SJSA1 (cell line): Measurements from ENCODE around the gene RAB1B. TPM values are rescaled to one million over a fixed set of nuclear protein-coding genes. Genes with fewer than 3 reads are reported as not detected.
A peak's percentile ranks its signal among the peaks of the same experiment; 100 is the strongest.
"Not testable (repeated sequence)": the region's sequence is repeated elsewhere in the genome, so short reads cannot be mapped to it uniquely, and the experiment has no call there.

Experiments used
- DNase-seq, 2 experiments: peaks; one replicate each; pipeline ENCODE4 v3.0.0-alpha.2; 2015 to 2020; ENCODE audit warnings: low spot score in 2 of 2, low read depth in 1 of 2
- H3K27ac ChIP-seq: fragments of 250-450 bp; sonication (Bioruptor Pico); 2 replicates; pipeline ENCODE4 v1.5.1; 2020; ENCODE audit warnings: mild to moderate bottlenecking, moderate library complexity
- H3K27me3 ChIP-seq: fragments of 250-450 bp; sonication (Bioruptor Pico); replicated peaks from 2 replicates; pipeline ENCODE4 v1.5.1; 2020; ENCODE audit warnings: mild to moderate bottlenecking, moderate library complexity
- H3K36me3 ChIP-seq: fragments of 250-450 bp; sonication (Bioruptor Pico); 2 replicates; pipeline ENCODE4 v1.5.1; 2020; ENCODE audit warnings: mild to moderate bottlenecking
- H3K4me1 ChIP-seq: fragments of 250-450 bp; sonication (Bioruptor Pico); replicated peaks from 2 replicates; pipeline ENCODE4 v1.6.1; 2021; ENCODE audit warnings: mild to moderate bottlenecking
- H3K4me3 ChIP-seq: fragments of 250-450 bp; sonication (Bioruptor Pico); 2 replicates; pipeline ENCODE4 v1.5.1; 2020; ENCODE audit warnings: mild to moderate bottlenecking
- H3K9me3 ChIP-seq: fragments of 250-450 bp; sonication (Bioruptor Pico); replicated peaks from 2 replicates; pipeline ENCODE4 v1.5.1; 2020; ENCODE audit warnings: mild to moderate bottlenecking
- total RNA-seq: library from RNA; depleted of rRNA; stranded (reverse); fragments of >200 nt; shearing (Covaris generic); gene quantifications from 2 replicates; pipeline ENCODE4 v1.2.3, GENCODE V29; 2014

RAB1B gene
- total RNA-seq, 1 experiment from 2014 or later, result 334 TPM

DNA sequence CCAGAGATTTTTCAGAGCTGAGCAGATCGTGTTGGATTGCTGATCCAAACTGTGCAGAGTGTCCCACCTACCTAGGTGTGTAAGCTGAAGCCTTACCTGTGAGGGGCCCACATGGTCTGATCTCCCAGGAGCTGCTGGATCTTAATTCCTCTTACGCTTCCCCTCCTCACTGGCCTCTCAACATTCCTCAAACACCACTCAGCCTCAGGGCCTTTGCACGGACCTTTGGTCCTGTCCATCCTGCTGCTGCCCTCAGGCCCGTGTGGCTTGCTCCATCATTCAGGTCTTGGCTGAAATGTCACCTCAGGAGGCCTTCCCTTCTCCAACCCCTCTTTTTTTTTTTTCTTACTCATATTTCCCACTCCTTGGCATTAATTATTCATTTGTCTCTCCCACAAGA is 21.1 kb upstream of the RAB1B start:
- DNase-seq, result no peak
- Histone ChIP-seq H3K36me3 (peaks cover 60% of the 10 kb centered on the region), H3K4me3 (no peak overlapping the region), H3K27ac (no peak overlapping the region), H3K4me1 (no peaks in the 10 kb centered on the region), H3K9me3 (no peaks in the 10 kb centered on the region), H3K27me3 (no peaks in the 10 kb centered on the region)

DNA sequence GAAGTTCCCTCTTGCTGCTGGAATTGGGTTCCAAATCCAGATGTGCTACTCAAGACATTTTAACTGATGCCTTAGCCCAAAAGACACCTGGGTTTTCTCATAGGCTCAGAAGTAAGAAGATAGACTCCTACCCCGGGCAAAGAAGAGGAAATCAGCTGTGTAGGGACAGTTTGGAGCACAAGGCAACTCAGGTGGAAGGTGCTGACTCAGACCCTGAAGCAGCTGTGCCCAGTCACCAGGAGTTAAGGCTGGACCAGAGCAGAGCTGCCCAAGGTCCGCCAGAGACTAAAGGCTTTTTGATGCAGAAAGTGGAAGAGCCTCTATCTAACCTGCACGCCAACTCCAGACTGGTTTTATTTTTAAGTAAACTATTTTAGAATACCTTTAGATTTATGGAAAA is 20.6 kb upstream of the RAB1B start:
- Histone ChIP-seq H3K4me3 (no peak overlapping the region), H3K27ac (no peak overlapping the region), H3K27me3 (no peaks in the 10 kb centered on the region), H3K9me3 (no peaks in the 10 kb centered on the region), H3K4me1 (no peaks in the 10 kb centered on the region), H3K36me3 (peaks cover 54% of the 10 kb centered on the region)
- DNase-seq, result no peak

DNA sequence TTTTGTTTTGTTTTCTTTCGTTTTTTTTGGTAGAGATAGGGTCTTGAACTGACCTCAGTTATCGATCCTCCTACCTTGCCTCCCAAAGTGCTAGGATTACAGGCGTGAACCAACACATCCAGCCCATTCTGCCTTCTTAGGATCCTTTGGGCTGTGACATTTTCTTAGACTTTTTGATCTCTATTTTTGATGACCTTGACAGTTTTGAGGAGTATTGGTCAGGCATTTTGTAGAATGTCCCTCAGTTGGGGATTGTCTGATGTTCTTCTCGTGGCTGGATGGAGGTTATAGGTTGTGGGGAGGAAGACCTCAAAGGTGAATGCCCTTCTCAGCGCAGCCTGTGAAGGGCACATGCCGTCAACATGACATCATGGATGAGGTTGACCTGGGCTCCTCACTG is 19.5 kb upstream of the RAB1B start:
- Histone ChIP-seq H3K36me3 (peaks cover 45% of the 10 kb centered on the region), H3K27me3 (no peaks in the 10 kb centered on the region), H3K27ac (no peak overlapping the region), H3K4me1 (no peaks in the 10 kb centered on the region), H3K9me3 (no peaks in the 10 kb centered on the region), H3K4me3 (no peak overlapping the region)
- DNase-seq, result no peak

DNA sequence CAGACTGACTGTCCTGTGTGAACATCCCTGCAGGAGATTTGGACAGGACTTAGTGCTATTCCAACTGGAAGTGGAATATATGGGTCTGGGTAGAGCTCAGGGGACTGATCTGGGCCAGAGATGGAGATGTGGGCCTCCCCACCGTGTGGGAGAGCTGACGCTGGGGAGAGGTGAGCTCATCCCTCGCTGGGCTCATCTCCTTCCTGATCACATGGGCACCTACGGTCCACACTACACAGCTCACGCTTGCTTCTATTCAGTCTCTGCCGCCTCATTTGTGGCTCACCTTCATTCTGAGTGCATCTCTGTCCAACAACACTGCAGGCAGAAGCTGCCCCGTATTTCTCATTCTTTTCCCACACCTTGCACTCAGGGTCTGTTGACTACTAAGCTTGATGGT is 16.6 kb upstream of the RAB1B start:
- H3K27ac ChIP-seq, result no peak overlapping the region
- no peak overlapping the region for H3K4me3 ChIP-seq
- no peaks in the 10 kb centered on the region for H3K27me3 ChIP-seq
- H3K4me1 ChIP-seq, result peaks cover 3% of the 10 kb centered on the region
- no peaks in the 10 kb centered on the region for H3K9me3 ChIP-seq
- no peak for DNase-seq
- H3K36me3 ChIP-seq, result peaks cover 29% of the 10 kb centered on the region

DNA sequence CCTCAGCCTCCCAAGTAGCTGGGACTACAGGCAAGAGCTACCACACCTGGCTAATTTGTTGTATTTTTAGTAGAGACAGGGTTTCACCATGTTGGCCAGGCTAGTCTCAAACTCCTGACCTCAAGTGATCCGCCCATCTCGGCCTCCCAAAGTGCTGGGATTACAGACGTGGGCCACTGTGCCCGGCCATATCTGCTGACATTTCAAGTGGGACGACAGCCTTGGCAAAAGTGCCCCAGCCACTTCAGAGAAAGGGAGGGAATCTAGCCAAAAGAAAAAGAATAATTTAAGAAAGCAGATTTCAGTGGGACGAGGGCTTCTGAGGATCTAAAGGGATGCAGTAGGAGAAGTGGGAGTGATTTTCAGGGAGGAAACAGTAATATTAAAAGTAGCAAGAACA is 15.4 kb upstream of the RAB1B start:
- not testable (repeated sequence) for H3K27ac ChIP-seq, H3K9me3 ChIP-seq, H3K4me3 ChIP-seq, H3K4me1 ChIP-seq, DNase-seq, H3K27me3 ChIP-seq
- H3K36me3 ChIP-seq, result peaks cover 31% of the 10 kb centered on the region

DNA sequence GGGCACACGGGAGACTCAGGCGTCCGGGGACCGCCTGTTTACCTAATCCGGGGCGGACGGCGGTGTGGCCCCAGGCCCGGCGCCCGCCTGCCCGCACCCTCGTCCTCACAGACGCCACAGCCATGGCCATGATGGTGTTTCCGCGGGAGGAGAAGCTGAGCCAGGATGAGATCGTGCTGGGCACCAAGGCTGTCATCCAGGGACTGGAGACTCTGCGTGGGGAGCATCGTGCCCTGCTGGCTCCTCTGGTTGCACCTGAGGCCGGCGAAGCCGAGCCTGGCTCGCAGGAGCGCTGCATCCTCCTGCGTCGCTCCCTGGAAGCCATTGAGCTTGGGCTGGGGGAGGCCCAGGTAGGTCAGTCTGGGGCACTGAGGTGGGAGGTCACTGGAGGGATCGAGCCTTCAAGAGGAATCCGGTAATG is 10.0 kb upstream of the RAB1B start:
- no peaks in the 10 kb centered on the region for H3K27me3 ChIP-seq
- H3K9me3 ChIP-seq, result 0 out of 2 replicates have a peak, but pooled peaks cover 5% of the 10 kb centered on the region
- no peak overlapping the region for H3K27ac ChIP-seq
- H3K4me1 ChIP-seq, result peaks cover 16% of the 10 kb centered on the region
- H3K4me3 ChIP-seq, result peak overlapping the region; percentile 95
- peaks cover 58% of the 10 kb centered on the region for H3K36me3 ChIP-seq
- DNase-seq, result no peak

DNA sequence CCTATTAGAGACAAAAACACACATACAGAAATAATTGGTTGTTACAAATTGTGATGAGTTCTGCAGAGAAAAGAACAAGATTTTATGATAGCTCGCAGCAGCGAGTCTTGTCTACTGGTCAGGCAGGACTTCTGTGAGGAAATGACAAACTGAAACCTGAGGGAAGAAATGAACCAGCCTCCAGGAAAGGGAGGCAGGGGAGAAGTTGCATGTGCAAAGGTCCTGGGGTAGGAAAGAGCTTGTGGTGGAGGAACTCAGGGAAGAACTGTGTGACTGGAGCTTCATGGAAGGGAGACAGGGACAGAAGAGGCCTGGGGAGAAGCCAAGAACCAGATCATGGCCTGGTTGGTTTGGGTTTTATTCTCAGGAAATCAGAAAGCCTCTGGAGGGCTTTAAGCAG is 9.2 kb upstream of the RAB1B start:
- DNase-seq, result no peak
- H3K9me3 ChIP-seq, result 0 out of 2 replicates have a peak, but pooled peaks cover 5% of the 10 kb centered on the region
- peaks cover 16% of the 10 kb centered on the region for H3K4me1 ChIP-seq
- no peaks in the 10 kb centered on the region for H3K27me3 ChIP-seq
- H3K36me3 ChIP-seq, result peaks cover 66% of the 10 kb centered on the region
- H3K27ac ChIP-seq, result no peak overlapping the region
- no peak overlapping the region for H3K4me3 ChIP-seq

DNA sequence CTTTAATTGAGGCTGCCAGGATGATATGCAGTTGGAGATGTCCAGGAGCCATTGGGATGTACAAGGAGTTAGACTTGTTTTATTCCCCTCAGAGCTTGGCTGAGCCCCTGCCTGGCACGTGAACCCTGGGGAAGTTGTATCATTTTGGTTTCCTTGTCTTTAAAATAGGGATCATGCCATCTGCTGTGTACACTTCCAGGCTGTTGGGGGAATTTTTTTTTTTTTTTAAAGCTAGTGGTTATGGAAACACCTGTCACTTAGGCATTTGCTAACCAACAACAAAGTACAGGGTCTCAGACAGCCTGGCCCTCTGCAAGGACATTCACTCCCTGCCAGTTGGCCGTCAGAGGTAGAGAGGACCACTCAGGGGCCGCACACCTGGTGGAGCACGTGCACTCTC is 8.5 kb upstream of the RAB1B start:
- H3K27me3 ChIP-seq, result no peaks in the 10 kb centered on the region
- peaks cover 73% of the 10 kb centered on the region for H3K36me3 ChIP-seq
- peaks cover 16% of the 10 kb centered on the region for H3K4me1 ChIP-seq
- no peak overlapping the region for H3K27ac ChIP-seq
- no peak overlapping the region for H3K4me3 ChIP-seq
- H3K9me3 ChIP-seq, result 0 out of 2 replicates have a peak, but pooled peaks cover 5% of the 10 kb centered on the region
- DNase-seq, result no peak

DNA sequence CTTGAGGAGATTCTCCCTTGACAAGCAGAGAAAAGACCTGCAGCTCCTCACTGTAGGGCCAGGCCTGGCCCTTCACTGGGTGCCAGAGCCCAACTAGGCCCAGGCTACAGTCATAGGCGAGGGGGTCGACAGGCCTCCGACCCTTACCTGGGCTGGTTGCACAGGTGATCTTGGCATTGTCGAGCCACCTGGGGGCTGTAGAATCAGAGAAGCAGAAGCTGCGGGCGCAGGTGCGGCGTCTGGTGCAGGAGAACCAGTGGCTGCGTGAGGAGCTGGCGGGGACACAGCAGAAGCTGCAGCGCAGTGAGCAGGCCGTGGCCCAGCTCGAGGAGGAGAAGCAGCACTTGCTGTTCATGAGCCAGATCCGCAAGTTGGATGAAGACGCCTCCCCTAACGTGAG is 6.9 kb upstream of the RAB1B start:
- DNase-seq, result peak in 1 of 2 experiments; percentile 55
- Histone ChIP-seq H3K36me3 (peaks cover 88% of the 10 kb centered on the region), H3K9me3 (0 out of 2 replicates have a peak, but pooled peaks cover 5% of the 10 kb centered on the region), H3K4me1 (peaks cover 16% of the 10 kb centered on the region), H3K27me3 (no peaks in the 10 kb centered on the region), H3K4me3 (no peak overlapping the region), H3K27ac (no peak overlapping the region)

DNA sequence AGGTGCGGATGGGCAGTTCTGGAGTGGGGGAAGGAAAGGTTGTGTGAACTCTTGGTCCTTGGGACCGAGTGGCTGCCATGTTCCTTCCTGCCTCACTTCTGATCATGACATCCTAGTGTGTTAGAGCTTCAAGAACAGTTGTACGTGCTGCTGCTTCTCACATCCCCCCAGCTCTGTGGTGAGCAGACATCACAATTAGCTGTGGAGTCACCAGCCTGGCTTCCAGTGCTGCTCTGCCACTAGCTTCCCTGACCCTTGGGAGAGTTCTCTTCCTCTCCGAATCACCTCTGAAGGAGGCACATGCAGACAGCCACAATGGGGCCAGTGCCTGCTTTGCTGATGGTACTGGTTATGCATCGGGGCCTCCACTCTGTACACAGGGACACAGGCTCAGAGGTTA is 6.2 kb upstream of the RAB1B start:
- H3K27ac ChIP-seq, result no peak overlapping the region
- H3K36me3 ChIP-seq, result peaks cover 94% of the 10 kb centered on the region
- H3K4me1 ChIP-seq, result peaks cover 16% of the 10 kb centered on the region
- H3K9me3 ChIP-seq, result 0 out of 2 replicates have a peak, but pooled peaks cover 5% of the 10 kb centered on the region
- no peaks in the 10 kb centered on the region for H3K27me3 ChIP-seq
- H3K4me3 ChIP-seq, result no peak overlapping the region
- no peak for DNase-seq

DNA sequence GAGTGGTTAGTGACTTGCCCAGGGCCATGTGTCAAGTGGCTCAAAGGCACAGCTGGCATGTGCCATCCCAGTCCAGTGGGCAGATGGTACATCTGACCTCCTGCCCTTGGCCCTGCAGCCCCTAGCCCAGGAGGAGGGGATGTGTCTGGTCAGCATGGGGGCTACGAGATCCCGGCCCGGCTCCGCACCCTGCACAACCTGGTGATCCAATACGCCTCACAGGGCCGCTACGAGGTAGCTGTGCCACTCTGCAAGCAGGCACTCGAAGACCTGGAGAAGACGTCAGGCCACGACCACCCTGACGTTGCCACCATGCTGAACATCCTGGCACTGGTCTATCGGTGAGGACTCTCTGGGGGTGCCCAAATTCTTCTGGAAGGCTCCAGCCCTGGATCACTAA is 5.7 kb upstream of the RAB1B start:
- peak in 1 of 2 experiments; percentile 57 for DNase-seq
- H3K4me3 ChIP-seq, result no peak overlapping the region
- H3K9me3 ChIP-seq, result 0 out of 2 replicates have a peak, but pooled peaks cover 4% of the 10 kb centered on the region
- H3K36me3 ChIP-seq, result peaks cover 94% of the 10 kb centered on the region
- H3K27me3 ChIP-seq, result no peaks in the 10 kb centered on the region
- H3K4me1 ChIP-seq, result peaks cover 17% of the 10 kb centered on the region
- H3K27ac ChIP-seq, result no peak overlapping the region

DNA sequence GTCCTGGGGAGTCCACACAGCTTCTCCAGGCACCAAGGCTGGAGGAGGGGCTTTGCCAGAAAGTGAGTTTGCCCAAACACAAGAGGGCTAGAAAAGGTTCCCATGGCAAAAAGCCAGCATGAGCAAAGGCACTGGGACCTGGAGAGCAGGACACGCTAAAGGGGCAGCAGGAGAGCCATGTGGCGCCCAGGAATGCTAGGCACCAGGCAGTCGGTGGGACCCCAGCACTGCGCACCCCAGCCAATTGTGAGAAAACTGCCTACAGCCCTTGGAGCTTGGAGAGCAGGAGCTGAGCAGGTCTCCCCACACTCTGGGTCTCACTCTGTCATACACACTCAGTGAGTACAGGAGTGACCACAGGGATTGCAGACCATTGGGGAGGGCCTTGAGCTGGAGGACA is 5.2 kb upstream of the RAB1B start:
- H3K27ac ChIP-seq, result no peak overlapping the region
- no peak overlapping the region for H3K4me3 ChIP-seq
- peak in 1 of 2 experiments; percentile 52 for DNase-seq
- no peaks in the 10 kb centered on the region for H3K27me3 ChIP-seq
- peaks cover 22% of the 10 kb centered on the region for H3K4me1 ChIP-seq
- peaks cover 89% of the 10 kb centered on the region for H3K36me3 ChIP-seq
- H3K9me3 ChIP-seq, result no peaks in the 10 kb centered on the region

DNA sequence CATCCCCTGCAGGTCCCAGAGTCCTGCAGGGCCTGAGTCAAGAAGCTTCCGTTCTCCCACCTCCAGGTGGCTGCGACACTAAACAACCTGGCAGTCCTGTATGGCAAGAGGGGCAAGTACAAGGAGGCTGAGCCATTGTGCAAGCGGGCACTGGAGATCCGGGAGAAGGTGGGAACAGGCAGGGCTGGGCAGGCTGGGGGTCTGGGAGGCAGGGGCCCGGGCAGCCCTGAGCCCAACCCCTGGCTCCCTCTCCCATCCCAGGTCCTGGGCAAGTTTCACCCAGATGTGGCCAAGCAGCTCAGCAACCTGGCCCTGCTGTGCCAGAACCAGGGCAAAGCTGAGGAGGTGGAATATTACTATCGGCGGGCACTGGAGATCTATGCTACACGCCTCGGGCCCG is 4.7 kb upstream of the RAB1B start:
- Histone ChIP-seq H3K4me1 (peaks cover 16% of the 10 kb centered on the region), H3K27ac (no peak overlapping the region), H3K27me3 (no peaks in the 10 kb centered on the region), H3K4me3 (no peak overlapping the region), H3K36me3 (peaks cover 87% of the 10 kb centered on the region), H3K9me3 (no peaks in the 10 kb centered on the region)
- peak in 1 of 2 experiments; percentile 51 for DNase-seq

DNA sequence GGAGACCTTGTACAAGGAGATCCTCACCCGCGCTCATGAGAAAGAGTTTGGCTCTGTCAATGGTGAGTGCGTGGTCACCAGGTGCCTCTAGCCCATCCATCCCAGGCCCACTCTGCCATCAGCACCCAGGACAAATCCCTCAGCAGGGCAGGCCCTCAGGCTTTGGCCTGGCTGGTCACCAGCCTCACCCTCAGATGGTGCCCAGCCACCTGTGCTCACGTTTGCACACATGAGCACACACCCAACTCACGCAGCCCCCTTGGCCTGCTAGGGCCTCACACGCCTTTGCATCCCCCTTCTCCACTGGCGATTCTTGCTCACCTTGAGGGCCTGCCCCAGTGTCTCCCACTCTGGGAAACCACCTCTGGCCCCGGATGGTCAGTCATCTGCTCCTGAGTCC is 4.1 kb upstream of the RAB1B start:
- Histone ChIP-seq H3K9me3 (no peaks in the 10 kb centered on the region), H3K4me1 (peaks cover 16% of the 10 kb centered on the region), H3K36me3 (peaks cover 85% of the 10 kb centered on the region), H3K27ac (no peak overlapping the region), H3K4me3 (no peak overlapping the region), H3K27me3 (no peaks in the 10 kb centered on the region)
- DNase-seq, result peak in 1 of 2 experiments; percentile 50

DNA sequence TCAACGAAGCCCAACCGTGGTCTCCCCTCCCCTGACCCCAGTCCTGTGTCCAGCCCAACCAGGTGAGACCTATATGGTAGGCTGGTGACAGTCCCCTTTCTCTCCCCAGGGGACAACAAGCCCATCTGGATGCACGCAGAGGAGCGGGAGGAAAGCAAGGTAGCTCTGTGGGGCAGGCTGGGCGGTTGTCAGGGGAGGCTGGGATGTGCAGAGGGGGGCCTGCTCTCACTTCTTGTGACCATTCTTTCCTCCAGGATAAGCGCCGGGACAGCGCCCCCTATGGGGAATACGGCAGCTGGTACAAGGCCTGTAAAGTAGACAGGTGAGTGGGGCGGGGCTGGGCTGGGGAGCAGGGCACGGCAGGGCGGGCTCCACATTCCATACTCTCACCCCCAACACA is 3.5 kb upstream of the RAB1B start:
- H3K27me3 ChIP-seq, result no peaks in the 10 kb centered on the region
- peak in 1 of 2 experiments; percentile 75 for DNase-seq
- H3K27ac ChIP-seq, result no peak overlapping the region
- no peak overlapping the region for H3K4me3 ChIP-seq
- peaks cover 21% of the 10 kb centered on the region for H3K4me1 ChIP-seq
- no peaks in the 10 kb centered on the region for H3K9me3 ChIP-seq
- peaks cover 80% of the 10 kb centered on the region for H3K36me3 ChIP-seq
